CD4-positive, alpha-beta memory T cell (primary cell): Measurements from ENCODE around the gene OR8B2. TPM values are rescaled to one million over a fixed set of nuclear protein-coding genes. Genes with fewer than 3 reads are reported as not detected.

ENCODE experiments used
- polyA plus RNA-seq, 2 donors: library from polyadenylated mRNA; unstranded; fragments of 300-500 nt; fragmentation: Illumina TruSeq; gene quantifications; one replicate each; pipeline ENCODE4 v1.2.3, GENCODE V29; 2021
- total RNA-seq, 2 experiments: library from RNA; stranded (reverse); gene quantifications; one replicate each; pipeline ENCODE4 v1.2.3, GENCODE V29; 2021

Gene OR8B2
- total and polyA plus RNA-seq, 4 experiments from 2014 or later = not detected

Other genes starting within 250 kb of the OR8B2 start
- gene OR10D3, start 201.2 kb downstream of the OR8B2 start, total RNA-seq = not detected
- gene OR10D3, start 201.2 kb downstream of the OR8B2 start, polyA plus RNA-seq = not detected
- not detected for gene OR8G1, start 143.4 kb downstream of the OR8B2 start, total RNA-seq
- gene OR8G1, start 143.4 kb downstream of the OR8B2 start, polyA plus RNA-seq = not detected
- not detected for gene OR8G5, start 128.1 kb downstream of the OR8B2 start, total RNA-seq
- not detected for gene OR8G5, start 128.1 kb downstream of the OR8B2 start, polyA plus RNA-seq
- not detected for gene OR8D1, start 70.5 kb downstream of the OR8B2 start, total RNA-seq
- not detected for gene OR8D1, start 70.5 kb downstream of the OR8B2 start, polyA plus RNA-seq
- not detected for gene OR8D2, start 64.3 kb downstream of the OR8B2 start, total RNA-seq
- gene OR8D2, start 64.3 kb downstream of the OR8B2 start, polyA plus RNA-seq = not detected
- not detected for gene OR8B3, start 14.5 kb upstream of the OR8B2 start, total RNA-seq
- gene OR8B3, start 14.5 kb upstream of the OR8B2 start, polyA plus RNA-seq = not detected
- gene OR8B4, start 40.4 kb upstream of the OR8B2 start, total RNA-seq = not detected
- not detected for gene OR8B4, start 40.4 kb upstream of the OR8B2 start, polyA plus RNA-seq
- not detected for gene OR8B8, start 61.2 kb upstream of the OR8B2 start, total RNA-seq
- not detected for gene OR8B8, start 61.2 kb upstream of the OR8B2 start, polyA plus RNA-seq
- not detected for gene OR8B12, start 159.2 kb upstream of the OR8B2 start, total RNA-seq
- not detected for gene OR8B12, start 159.2 kb upstream of the OR8B2 start, polyA plus RNA-seq
- gene OR8A1, start 185.5 kb upstream of the OR8B2 start, total RNA-seq = not detected
- gene OR8A1, start 185.5 kb upstream of the OR8B2 start, polyA plus RNA-seq = not detected
- not detected for gene PANX3, start 226.9 kb upstream of the OR8B2 start, total RNA-seq
- not detected for gene PANX3, start 226.9 kb upstream of the OR8B2 start, polyA plus RNA-seq
- 10 to 100 TPM; 69.3 to 75.8 TPM for gene TBRG1, start 238.4 kb upstream of the OR8B2 start, total RNA-seq
- 10 to 100 TPM; 34.6 to 42.3 TPM for gene TBRG1, start 238.4 kb upstream of the OR8B2 start, polyA plus RNA-seq